Measurements from ENCODE around the gene MYO9B.

DNA sequence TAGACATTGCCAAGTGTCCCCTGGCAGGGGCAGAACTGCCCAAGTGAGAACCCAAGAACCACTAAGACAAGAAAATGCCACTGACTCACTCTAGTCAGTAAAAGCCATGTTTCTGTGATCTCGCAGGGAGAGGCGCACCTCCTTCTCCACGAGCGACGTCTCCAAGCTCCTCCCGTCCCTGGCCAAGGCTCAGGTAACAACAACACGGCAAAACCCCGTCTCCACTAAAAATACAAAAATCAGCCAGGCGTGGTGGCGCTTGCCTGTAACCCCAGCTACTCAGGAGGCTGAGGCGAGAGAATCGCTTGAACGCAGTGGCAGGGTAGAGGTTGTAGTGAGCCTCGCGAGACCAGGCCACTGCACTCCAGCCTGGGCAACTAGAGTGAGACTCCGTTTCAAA lies 122.1 kb downstream of the MYO9B start:
- TF ChIP-seq, protein P1, sequence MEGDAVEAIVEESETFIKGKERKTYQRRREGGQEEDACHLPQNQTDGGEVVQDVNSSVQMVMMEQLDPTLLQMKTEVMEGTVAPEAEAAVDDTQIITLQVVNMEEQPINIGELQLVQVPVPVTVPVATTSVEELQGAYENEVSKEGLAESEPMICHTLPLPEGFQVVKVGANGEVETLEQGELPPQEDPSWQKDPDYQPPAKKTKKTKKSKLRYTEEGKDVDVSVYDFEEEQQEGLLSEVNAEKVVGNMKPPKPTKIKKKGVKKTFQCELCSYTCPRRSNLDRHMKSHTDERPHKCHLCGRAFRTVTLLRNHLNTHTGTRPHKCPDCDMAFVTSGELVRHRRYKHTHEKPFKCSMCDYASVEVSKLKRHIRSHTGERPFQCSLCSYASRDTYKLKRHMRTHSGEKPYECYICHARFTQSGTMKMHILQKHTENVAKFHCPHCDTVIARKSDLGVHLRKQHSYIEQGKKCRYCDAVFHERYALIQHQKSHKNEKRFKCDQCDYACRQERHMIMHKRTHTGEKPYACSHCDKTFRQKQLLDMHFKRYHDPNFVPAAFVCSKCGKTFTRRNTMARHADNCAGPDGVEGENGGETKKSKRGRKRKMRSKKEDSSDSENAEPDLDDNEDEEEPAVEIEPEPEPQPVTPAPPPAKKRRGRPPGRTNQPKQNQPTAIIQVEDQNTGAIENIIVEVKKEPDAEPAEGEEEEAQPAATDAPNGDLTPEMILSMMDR (conservative IDR thresholded peaks at IDR 0.05; ENCODE audit: low read depth, low read length) = no peak
- TF ChIP-seq EZH2phosphoT487 (IDR thresholded peaks at IDR 0.05; ENCODE audit: borderline replicate concordance, low read length) = no peak
